ENCODE results near the gene CBX7. TPM values are rescaled to one million over a fixed set of nuclear protein-coding genes. Genes with fewer than 3 reads are reported as not detected.

CBX7 gene
- total and polyA plus RNA-seq, 10 donors, result 20.2 to 99.4 (median 60.3) TPM

DNA sequence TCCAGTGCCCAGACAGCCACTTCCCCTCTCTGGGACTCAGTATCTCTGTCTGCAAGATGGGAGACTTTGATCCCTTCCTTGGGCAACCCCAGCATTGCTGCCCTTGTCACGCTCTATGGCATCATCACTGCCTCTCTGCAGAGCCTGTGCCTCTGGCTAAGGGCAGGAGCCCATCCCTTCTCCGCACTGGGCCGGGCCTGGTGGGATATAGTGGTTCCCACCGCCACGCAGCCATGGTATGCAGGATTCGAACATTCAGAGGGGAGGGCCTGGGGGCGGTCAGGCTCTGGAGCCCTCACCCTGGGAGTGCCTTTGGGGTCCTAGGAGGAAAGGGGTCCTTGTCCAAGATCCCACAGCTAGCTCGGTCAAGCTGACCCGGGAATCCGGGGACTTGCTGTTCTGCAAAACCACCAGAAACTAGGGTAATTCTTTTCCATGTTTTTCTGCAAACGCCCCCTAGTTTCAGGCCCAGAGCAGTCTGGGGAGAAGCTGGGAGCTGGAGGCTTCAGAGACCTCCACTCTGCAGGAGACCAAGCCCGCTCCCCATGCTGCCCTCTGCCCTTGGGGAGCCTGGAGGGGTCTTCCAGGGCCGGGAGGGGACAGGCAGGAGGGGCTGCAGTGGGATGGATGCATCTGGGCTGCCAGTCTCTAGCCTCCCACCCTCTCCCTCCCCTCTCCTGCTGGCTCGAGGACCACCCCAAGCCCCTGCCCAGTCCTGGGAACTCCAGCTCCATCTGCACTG, 24.4 kb upstream of the CBX7 start:
- Histone ChIP-seq H3K4me1 (peaks cover 37 to 83% (median 78%) of the 10 kb centered on the region in 6 donors), H3K36me3 (no peaks in the 10 kb centered on the region), H3K4me3 (no peak overlapping the region), H3K27me3 (replicated peaks in 1 of 7) (no peaks in the 10 kb centered on the region), H3K27ac (peak overlapping the region; percentile 68 to 94 (median 88)), H3K9me3 (peaks cover 0 to 6% (median 2%) of the 10 kb centered on the region in 8 donors)
- no peak for DNase-seq
- 79 to 93% (median 88%) methylated on average over 14 of the region's 14 CpGs for WGBS, 5 donors
- TF ChIP-seq POLR2AphosphoS5 (IDR thresholded peaks at IDR 0.05) (no peak), POLR2A (IDR thresholded peaks at IDR 0.05) (no peak)
- TF ChIP-seq, protein P1, sequence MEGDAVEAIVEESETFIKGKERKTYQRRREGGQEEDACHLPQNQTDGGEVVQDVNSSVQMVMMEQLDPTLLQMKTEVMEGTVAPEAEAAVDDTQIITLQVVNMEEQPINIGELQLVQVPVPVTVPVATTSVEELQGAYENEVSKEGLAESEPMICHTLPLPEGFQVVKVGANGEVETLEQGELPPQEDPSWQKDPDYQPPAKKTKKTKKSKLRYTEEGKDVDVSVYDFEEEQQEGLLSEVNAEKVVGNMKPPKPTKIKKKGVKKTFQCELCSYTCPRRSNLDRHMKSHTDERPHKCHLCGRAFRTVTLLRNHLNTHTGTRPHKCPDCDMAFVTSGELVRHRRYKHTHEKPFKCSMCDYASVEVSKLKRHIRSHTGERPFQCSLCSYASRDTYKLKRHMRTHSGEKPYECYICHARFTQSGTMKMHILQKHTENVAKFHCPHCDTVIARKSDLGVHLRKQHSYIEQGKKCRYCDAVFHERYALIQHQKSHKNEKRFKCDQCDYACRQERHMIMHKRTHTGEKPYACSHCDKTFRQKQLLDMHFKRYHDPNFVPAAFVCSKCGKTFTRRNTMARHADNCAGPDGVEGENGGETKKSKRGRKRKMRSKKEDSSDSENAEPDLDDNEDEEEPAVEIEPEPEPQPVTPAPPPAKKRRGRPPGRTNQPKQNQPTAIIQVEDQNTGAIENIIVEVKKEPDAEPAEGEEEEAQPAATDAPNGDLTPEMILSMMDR (IDR thresholded peaks at IDR 0.05 in 8 of 11, conservative IDR thresholded peaks at IDR 0.05 in 3 of 11), result no peak
- intact Hi-C loops (cut with DNase I; ENCODE audit: low total_unique reads), result loop anchor here (10.0 kb wide), 1 partner anchor 338 kb away; no protein-coding TSS in a partner anchor

DNA sequence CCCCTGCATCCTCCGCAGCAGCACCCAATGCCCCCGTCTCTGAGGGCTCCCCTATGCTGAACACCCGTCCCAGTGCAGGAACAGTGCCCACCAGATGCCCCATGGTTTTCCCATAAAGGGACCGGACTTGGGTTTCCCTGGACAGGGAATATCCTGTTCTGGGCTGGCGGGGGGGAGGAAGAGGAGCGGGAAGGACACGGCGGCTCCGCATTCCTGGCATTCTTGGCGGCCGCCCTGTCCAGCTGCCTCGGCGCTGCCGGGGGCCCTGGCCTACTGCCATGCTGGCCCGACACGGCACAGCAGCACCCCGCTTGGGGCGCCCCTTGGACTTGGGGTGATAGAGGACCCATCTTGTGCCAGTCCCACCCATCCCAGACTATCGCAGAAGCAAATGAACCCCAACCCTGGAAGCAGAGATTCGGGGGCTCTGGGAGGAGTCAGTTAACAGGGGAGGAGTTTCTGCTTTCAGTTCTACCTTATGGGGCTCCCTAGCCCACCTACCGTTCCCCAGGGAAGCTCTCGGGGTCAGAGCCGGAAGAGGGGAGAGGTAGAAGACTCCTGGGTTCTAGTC, 23.7 kb upstream of the CBX7 start:
- TF ChIP-seq, protein P1 (IDR thresholded peaks at IDR 0.05 in 8 of 11, conservative IDR thresholded peaks at IDR 0.05 in 3 of 11), result no peak
- TF ChIP-seq POLR2AphosphoS5 (IDR thresholded peaks at IDR 0.05), result peak; percentile 79 to 90 (median 83)
- no peak for TF ChIP-seq POLR2A (IDR thresholded peaks at IDR 0.05)
- 66 to 73% (median 68%) methylated on average over 8 to 23 of the region's 23 CpGs for WGBS, 5 donors
- Histone ChIP-seq H3K9me3 (no peaks in the 10 kb centered on the region), H3K4me1 (peaks cover 40 to 90% (median 84%) of the 10 kb centered on the region in 6 donors), H3K4me3 (no peak overlapping the region), H3K27ac (peak overlapping the region; percentile 68 to 94 (median 88)), H3K36me3 (no peaks in the 10 kb centered on the region), H3K27me3 (replicated peaks in 1 of 7) (no peaks in the 10 kb centered on the region)
- intact Hi-C loops (cut with DNase I; ENCODE audit: low total_unique reads), result loop anchor here (10.0 kb wide), 1 partner anchor 339 kb away; no protein-coding TSS in a partner anchor
- DNase-seq, result peak; percentile 82

DNA sequence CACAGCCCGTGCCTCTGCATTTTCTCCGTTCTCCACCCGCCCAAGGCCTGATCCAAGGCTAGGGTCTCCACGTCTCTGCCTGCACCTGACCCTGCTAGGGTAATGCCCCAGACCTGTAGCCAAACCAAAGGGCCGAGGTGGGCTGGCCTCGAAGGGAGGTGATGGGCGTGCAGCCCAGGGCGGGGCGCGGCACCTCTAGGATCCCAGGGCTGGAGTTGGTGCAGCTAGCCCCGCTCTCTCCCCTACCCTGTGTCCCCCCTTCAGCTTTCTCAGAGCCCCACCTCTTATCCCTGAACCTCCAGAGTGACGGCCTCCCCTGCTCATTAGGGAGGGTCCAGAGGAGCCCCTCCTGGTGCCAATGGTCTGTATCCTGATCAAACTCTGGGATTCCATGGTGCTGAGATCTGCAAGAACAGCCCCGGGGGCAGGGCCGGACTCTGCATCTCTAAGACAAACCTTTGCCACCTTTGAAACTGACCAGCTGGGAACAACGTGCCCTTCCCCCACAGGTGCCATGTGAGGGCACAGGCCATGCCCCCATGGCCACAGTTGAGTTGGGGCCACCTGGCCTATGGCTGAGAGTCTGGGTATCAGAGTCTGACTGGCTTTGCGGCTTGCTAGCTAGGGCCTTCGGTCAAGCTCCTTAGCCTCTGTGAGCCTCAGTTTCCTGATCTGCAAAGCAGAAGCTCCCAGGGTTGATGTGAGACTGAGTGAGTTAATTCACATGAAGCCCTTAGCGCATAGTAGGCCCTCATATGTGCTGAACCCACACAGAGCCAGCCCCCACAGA, 23.1 kb upstream of the CBX7 start:
- Histone ChIP-seq H3K27ac (peak overlapping the region; percentile 71 to 94 (median 88)), H3K36me3 (no peaks in the 10 kb centered on the region), H3K27me3 (replicated peaks in 1 of 7) (no peaks in the 10 kb centered on the region), H3K4me1 (peaks cover 43 to 97% (median 90%) of the 10 kb centered on the region in 6 donors), H3K9me3 (no peaks in the 10 kb centered on the region), H3K4me3 (no peak overlapping the region)
- peak; percentile 74 for DNase-seq
- 81 to 89% (median 87%) methylated on average over 13 to 18 of the region's 18 CpGs for WGBS, 5 donors
- TF ChIP-seq POLR2A (IDR thresholded peaks at IDR 0.05), result no peak
- TF ChIP-seq POLR2AphosphoS5 (IDR thresholded peaks at IDR 0.05), result no peak
- TF ChIP-seq, protein P1 (IDR thresholded peaks at IDR 0.05 in 8 of 11, conservative IDR thresholded peaks at IDR 0.05 in 3 of 11), result no peak
- intact Hi-C loops (cut with DNase I; ENCODE audit: low total_unique reads), result loop anchor here (10.0 kb wide), 1 partner anchor 339 kb away; no protein-coding TSS in a partner anchor

Data from spleen (tissue), 11 donors.